SK-N-SH (cell line): ENCODE measurements around the gene TUBA1A. TPM values are rescaled to one million over a fixed set of nuclear protein-coding genes. Genes with fewer than 3 reads are reported as not detected.

ENCODE experiments used
- CTCF ChIA-PET: fragments of 300-600, 350-600 bp; formaldehyde crosslinking; extraction: SDS; loops from one replicate; lab custom pipeline; 2021; lab: Yijun Ruan, JAX
- POLR2A ChIA-PET: fragments of 350-600 bp; sonication (Branson Sonifier 250); formaldehyde crosslinking; extraction: SDS; loops from one replicate; lab custom pipeline; 2020; ENCODE audit warnings: antibody characterized with exemption, inconsistent platforms; lab: Yijun Ruan, JAX
- DNase-seq: peaks from one replicate; pipeline ENCODE4 v3.0.0; 2012
- H2AFZ ChIP-seq: fragments of 200-600 bp; sonication (generic); 2 replicates; pipeline ENCODE4 v1.8.1; 2016; ENCODE audit warnings: antibody characterized with exemption, mild to moderate bottlenecking, low read depth
- H3F3A ChIP-seq: fragments of 200-600 bp; sonication (generic); replicated peaks from 2 replicates; pipeline ENCODE3; 2016; ENCODE audit warnings: antibody characterized with exemption, mild to moderate bottlenecking; ENCODE audit not compliant: insufficient read depth
- H3K27ac ChIP-seq, 2 experiments: fragments of 200-500 bp in 1 of 2; fragments of 200-600 bp in 1 of 2; sonication (Bioruptor generic) in 1 of 2; sonication (generic), shearing (Covaris generic) in 1 of 2; 2 replicates each; pipeline versions ENCODE4 v1.5.1 to v1.6.1; 2014 to 2016; ENCODE audit warnings: low read depth in 2 of 2, inconsistent platforms in 1 of 2, low read length in 1 of 2, mild to moderate bottlenecking in 1 of 2, mixed read lengths in 1 of 2
- H3K27me3 ChIP-seq: fragments of 200-600 bp; sonication (generic), shearing (Covaris generic); 2 replicates; pipeline ENCODE4 v1.6.1; 2016; ENCODE audit warnings: mixed run types; ENCODE audit not compliant: insufficient read depth
- H3K36me3 ChIP-seq, 2 experiments: fragments of 200-500 bp in 1 of 2; fragments of 200-600 bp in 1 of 2; sonication (Bioruptor generic) in 1 of 2; sonication (generic) in 1 of 2; replicated peaks in 1 of 2; 2 replicates each; pipeline versions ENCODE3 to v1.5.1; 2014 to 2016; ENCODE audit warnings: low read length in 1 of 2, mild to moderate bottlenecking in 1 of 2; ENCODE audit not compliant: insufficient read depth in 2 of 2, control insufficient read depth in 1 of 2
- H3K4me1 ChIP-seq, 2 experiments: fragments of 200-500 bp in 1 of 2; fragments of 200-600 bp in 1 of 2; sonication (Bioruptor generic) in 1 of 2; sonication (generic), shearing (Covaris generic) in 1 of 2; 2 replicates each; pipeline versions ENCODE4 v1.5.1 to v1.6.1; 2014 to 2016; ENCODE audit warnings: low read depth in 1 of 2, low read length in 1 of 2, mixed run types in 1 of 2; ENCODE audit not compliant: insufficient read depth in 2 of 2, control insufficient read depth in 1 of 2
- H3K4me2 ChIP-seq: fragments of 200-600 bp; sonication (generic), shearing (Covaris generic); 2 replicates; pipeline ENCODE4 v1.6.1; 2017; ENCODE audit warnings: mixed run types
- H3K4me3 ChIP-seq, 2 experiments: fragments of 200-500 bp in 1 of 2; fragments of 200-600 bp in 1 of 2; sonication (Bioruptor generic) in 1 of 2; sonication (generic), shearing (Covaris generic) in 1 of 2; 2 replicates each; pipeline versions ENCODE4 v1.5.1 to v1.8.1; 2014 to 2016; ENCODE audit warnings: low read depth in 2 of 2, inconsistent platforms in 1 of 2, low read length in 1 of 2, mild to moderate bottlenecking in 1 of 2, mixed read lengths in 1 of 2, moderate library complexity in 1 of 2
- H3K79me2 ChIP-seq: fragments of 200-600 bp; sonication (generic); 2 replicates; pipeline ENCODE4 v1.8.1; 2017; ENCODE audit warnings: mild to moderate bottlenecking; ENCODE audit not compliant: insufficient read depth
- H3K9ac ChIP-seq: fragments of 200-600 bp; sonication (generic); 2 replicates; pipeline ENCODE4 v1.6.1; 2017; ENCODE audit warnings: mixed run types
- H3K9me2 ChIP-seq: fragments of 200-600 bp; sonication (generic); 2 replicates; pipeline ENCODE4 v1.6.1; 2017; ENCODE audit warnings: mixed run types
- H3K9me3 ChIP-seq: fragments of 200-600 bp; sonication (generic); 2 replicates; pipeline ENCODE4 v1.6.1; 2017; ENCODE audit warnings: mixed run types, mild to moderate bottlenecking, moderate library complexity
- H4K20me1 ChIP-seq: fragments of 200-600 bp; sonication (generic); 2 replicates; pipeline ENCODE4 v1.6.1; 2017; ENCODE audit warnings: mild to moderate bottlenecking, mixed run types; ENCODE audit not compliant: insufficient read depth
- CHD2 ChIP-seq: fragments of 150-350 bp; IDR thresholded peaks from 2 replicates; pipeline ENCODE4 v1.6.1; 2018; ENCODE audit warnings: low read length; ENCODE audit not compliant: partially characterized antibody
- EP300 ChIP-seq, 2 experiments: IDR thresholded peaks; 2 replicates each; pipeline versions ENCODE4 v1.4.0 to v1.6.1; 2012; ENCODE audit warnings: borderline replicate concordance in 1 of 2, low read depth in 1 of 2, low read length in 1 of 2
- EZH2phosphoT487 ChIP-seq: fragments of 200-600 bp; sonication (generic); IDR thresholded peaks from 2 replicates; pipeline ENCODE4 v1.6.1; 2017; ENCODE audit warnings: low read depth, mixed run types, mild to moderate bottlenecking, antibody characterized with exemption, moderate library complexity, borderline replicate concordance
- FOSL2 ChIP-seq: IDR thresholded peaks from 2 replicates; pipeline ENCODE4 v1.4.0; 2012; ENCODE audit warnings: low read depth, mild to moderate bottlenecking, moderate library complexity, borderline replicate concordance
- FOXM1 ChIP-seq: IDR thresholded peaks from 2 replicates; pipeline ENCODE4 v1.4.0; 2012; ENCODE audit warnings: low read depth, mild to moderate bottlenecking
- GABPA ChIP-seq: IDR thresholded peaks from 2 replicates; pipeline ENCODE4 v1.4.0; 2012; ENCODE audit warnings: low read depth, mild to moderate bottlenecking
- GATA2 ChIP-seq: sonication (generic); formaldehyde crosslinking; IDR thresholded peaks from 2 replicates; pipeline ENCODE4 v1.5.0; 2020; ENCODE audit warnings: mild to moderate bottlenecking, missing genetic modification reagents
- JUND ChIP-seq: IDR thresholded peaks from 2 replicates; pipeline ENCODE4 v1.4.0; 2012
- MEF2A ChIP-seq: IDR thresholded peaks from 2 replicates; pipeline ENCODE4 v1.4.0; 2012; ENCODE audit warnings: low read depth, borderline replicate concordance
- NFIC ChIP-seq: IDR thresholded peaks from 2 replicates; pipeline ENCODE4 v1.4.0; 2012; ENCODE audit warnings: borderline replicate concordance
- POLR2AphosphoS5 ChIP-seq: IDR thresholded peaks from 2 replicates; pipeline ENCODE4 v1.6.1; 2012; ENCODE audit warnings: low read depth, low read length
- RAD21 ChIP-seq: IDR thresholded peaks from 2 replicates; pipeline ENCODE4 v1.6.1; 2012; ENCODE audit warnings: mild to moderate bottlenecking, low read length
- SIN3A ChIP-seq: IDR thresholded peaks from 2 replicates; pipeline ENCODE4 v1.6.1; 2012; ENCODE audit warnings: low read depth, mild to moderate bottlenecking, low read length, moderate library complexity, borderline replicate concordance
- SMC3 ChIP-seq: IDR thresholded peaks from 2 replicates; pipeline ENCODE4 v1.6.1; 2012; ENCODE audit warnings: low read depth, low read length, improper control_type of control experiment
- TCF12 ChIP-seq: IDR thresholded peaks from 2 replicates; pipeline ENCODE4 v1.4.0; 2012
- TEAD4 ChIP-seq: IDR thresholded peaks from 2 replicates; pipeline ENCODE4 v1.4.0; 2012; ENCODE audit warnings: mild to moderate bottlenecking, borderline replicate concordance; ENCODE audit not compliant: insufficient read depth
- WGBS: methylation state at CpG from one replicate; pipeline ENCODE4 v1.1.6; 2017; ENCODE audit warnings: low lambda C conversion rate; 5-methylcytosine and 5-hydroxymethylcytosine counted together
- polyA plus RNA-seq, 3 experiments: library from polyadenylated mRNA; depleted of rRNA; stranded (reverse); fragments of >200 nt; gene quantifications; 2 replicates each; pipeline ENCODE4 v1.2.3, GENCODE V29; 2012
- TF ChIP-seq, protein P1 (sequence below): fragments of 150-350 bp; IDR thresholded peaks from 2 replicates; pipeline ENCODE4 v1.6.1; 2016; ENCODE audit warnings: mild to moderate bottlenecking, low read depth, low read length
- TF ChIP-seq, protein P2 (sequence below): IDR thresholded peaks from 2 replicates; pipeline ENCODE4; 2012
- TF ChIP-seq, protein P3 (sequence below): IDR thresholded peaks from 2 replicates; pipeline ENCODE4 v1.6.1; 2012; ENCODE audit warnings: mild to moderate bottlenecking, low read depth, low read length, moderate library complexity

The TUBA1A gene
- polyA plus RNA-seq, 1 of the 3 experiments (the other 2 are of a cell fraction) = 1,427 TPM

DNA sequence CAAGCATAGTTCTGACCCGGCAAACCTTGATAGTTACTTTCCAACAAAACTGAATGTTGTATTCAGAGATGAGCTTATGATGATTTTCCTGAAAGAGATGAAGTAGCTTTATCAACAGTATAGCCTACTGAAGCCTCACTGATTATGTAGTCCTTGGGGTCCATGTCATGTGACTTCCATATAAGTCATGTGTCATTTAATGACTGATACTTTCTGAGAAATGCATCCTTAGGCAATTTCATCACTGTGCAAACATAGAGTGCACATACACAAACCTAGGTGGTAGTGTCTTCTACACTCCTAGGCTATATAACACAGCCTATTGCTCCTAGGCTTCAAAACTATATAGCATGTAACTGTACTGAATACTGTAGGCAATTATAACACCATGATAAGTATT is 47.5 kb upstream of the TUBA1A start:
- Histone ChIP-seq H3K36me3 (no peaks in the 10 kb centered on the region), H3K4me3 (no peak overlapping the region), H3K27ac (no peak overlapping the region), H3K4me1 (peaks cover 23 to 25% of the 10 kb centered on the region in 2 experiments), H3F3A (peaks cover 16% of the 10 kb centered on the region), H3K9ac (no peak overlapping the region), H3K27me3 (no peaks in the 10 kb centered on the region), H3K9me3 (no peaks in the 10 kb centered on the region), H3K79me2 (peaks cover 10% of the 10 kb centered on the region; the same call in 1 of the 2 replicates), H3K9me2 (no peaks in the 10 kb centered on the region), H4K20me1 (no peaks in the 10 kb centered on the region), H2AFZ (no peak overlapping the region)
- 100% methylated on average over 1 of the region's 1 CpG for WGBS
- CTCF ChIA-PET = interaction anchor here (0.6 to 7.0 kb wide), 7 partner anchors 13 to 171 kb away, joined by 3 to 61 read pairs (median 24); partner anchors contain the start of gene TUBA1B
- DNase-seq = no peak
- TF ChIP-seq, protein P1, sequence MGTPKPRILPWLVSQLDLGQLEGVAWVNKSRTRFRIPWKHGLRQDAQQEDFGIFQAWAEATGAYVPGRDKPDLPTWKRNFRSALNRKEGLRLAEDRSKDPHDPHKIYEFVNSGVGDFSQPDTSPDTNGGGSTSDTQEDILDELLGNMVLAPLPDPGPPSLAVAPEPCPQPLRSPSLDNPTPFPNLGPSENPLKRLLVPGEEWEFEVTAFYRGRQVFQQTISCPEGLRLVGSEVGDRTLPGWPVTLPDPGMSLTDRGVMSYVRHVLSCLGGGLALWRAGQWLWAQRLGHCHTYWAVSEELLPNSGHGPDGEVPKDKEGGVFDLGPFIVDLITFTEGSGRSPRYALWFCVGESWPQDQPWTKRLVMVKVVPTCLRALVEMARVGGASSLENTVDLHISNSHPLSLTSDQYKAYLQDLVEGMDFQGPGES = no peak
- TF ChIP-seq MEF2A (no peak), EP300 (IDR thresholded peaks at IDR 0.05; ENCODE audit: borderline replicate concordance in 1 of 2, low read depth in 1 of 2, low read length in 1 of 2) (no peak), SMC3 (no peak), CHD2 (no peak), NFIC (no peak), FOSL2 (no peak), FOXM1 (no peak), RAD21 (no peak), EZH2phosphoT487 (no peak), POLR2AphosphoS5 (no peak), SIN3A (no peak), TEAD4 (no peak), GATA2 (CRISPR knock-in tag) (no peak), GABPA (no peak), TCF12 (no peak), JUND (no peak)
- TF ChIP-seq, protein P2, sequence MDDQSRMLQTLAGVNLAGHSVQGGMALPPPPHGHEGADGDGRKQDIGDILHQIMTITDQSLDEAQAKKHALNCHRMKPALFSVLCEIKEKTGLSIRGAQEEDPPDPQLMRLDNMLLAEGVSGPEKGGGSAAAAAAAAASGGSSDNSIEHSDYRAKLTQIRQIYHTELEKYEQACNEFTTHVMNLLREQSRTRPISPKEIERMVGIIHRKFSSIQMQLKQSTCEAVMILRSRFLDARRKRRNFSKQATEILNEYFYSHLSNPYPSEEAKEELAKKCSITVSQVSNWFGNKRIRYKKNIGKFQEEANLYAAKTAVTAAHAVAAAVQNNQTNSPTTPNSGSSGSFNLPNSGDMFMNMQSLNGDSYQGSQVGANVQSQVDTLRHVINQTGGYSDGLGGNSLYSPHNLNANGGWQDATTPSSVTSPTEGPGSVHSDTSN = no peak
- TF ChIP-seq, protein P3, sequence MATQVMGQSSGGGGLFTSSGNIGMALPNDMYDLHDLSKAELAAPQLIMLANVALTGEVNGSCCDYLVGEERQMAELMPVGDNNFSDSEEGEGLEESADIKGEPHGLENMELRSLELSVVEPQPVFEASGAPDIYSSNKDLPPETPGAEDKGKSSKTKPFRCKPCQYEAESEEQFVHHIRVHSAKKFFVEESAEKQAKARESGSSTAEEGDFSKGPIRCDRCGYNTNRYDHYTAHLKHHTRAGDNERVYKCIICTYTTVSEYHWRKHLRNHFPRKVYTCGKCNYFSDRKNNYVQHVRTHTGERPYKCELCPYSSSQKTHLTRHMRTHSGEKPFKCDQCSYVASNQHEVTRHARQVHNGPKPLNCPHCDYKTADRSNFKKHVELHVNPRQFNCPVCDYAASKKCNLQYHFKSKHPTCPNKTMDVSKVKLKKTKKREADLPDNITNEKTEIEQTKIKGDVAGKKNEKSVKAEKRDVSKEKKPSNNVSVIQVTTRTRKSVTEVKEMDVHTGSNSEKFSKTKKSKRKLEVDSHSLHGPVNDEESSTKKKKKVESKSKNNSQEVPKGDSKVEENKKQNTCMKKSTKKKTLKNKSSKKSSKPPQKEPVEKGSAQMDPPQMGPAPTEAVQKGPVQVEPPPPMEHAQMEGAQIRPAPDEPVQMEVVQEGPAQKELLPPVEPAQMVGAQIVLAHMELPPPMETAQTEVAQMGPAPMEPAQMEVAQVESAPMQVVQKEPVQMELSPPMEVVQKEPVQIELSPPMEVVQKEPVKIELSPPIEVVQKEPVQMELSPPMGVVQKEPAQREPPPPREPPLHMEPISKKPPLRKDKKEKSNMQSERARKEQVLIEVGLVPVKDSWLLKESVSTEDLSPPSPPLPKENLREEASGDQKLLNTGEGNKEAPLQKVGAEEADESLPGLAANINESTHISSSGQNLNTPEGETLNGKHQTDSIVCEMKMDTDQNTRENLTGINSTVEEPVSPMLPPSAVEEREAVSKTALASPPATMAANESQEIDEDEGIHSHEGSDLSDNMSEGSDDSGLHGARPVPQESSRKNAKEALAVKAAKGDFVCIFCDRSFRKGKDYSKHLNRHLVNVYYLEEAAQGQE = no peak
- TF ChIP-seq, all 33 proteins: peak for 0
- POLR2A ChIA-PET = interaction anchor here (0.9 kb wide), 1 partner anchor 49 kb away, joined by 4 read pairs; no protein-coding TSS in a partner anchor
- H3K4me2 ChIP-seq = no peak overlapping the region
